ENCODE measurements around the gene PSME2. TPM values are rescaled to one million over a fixed set of nuclear protein-coding genes. Genes with fewer than 3 reads are reported as not detected.

PSME2 gene
- polyA plus RNA-seq, 1 donor from 2014 or later = 328 TPM

DNA sequence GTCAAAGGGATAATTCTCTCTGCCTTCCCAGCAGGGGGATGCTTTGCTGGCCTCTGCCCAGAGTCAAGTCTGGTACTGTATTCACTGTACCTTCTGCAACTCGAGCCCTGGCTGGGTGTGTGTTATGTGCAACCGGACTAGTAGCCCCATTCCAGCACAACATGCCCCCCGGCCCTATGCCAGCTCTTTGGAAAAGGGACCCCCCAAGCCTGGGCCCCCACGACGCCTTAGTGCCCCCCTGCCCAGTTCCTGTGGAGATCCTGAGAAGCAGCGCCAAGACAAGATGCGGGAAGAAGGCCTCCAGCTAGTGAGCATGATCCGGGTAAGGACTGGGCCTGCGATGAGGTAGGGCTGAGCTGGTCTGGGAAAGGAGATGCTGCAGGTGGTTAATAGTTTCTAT lies 4.2 kb upstream of the PSME2 start:
- Mint-ChIP-seq H3K27ac (no peak overlapping the region), H3K4me1 (peaks cover 17 to 21% (median 17%) of the 10 kb centered on the region in 3 donors), H3K4me3 (peak overlapping the region in 2 of 4 donors; percentile 21 to 67), H3K36me3 (no peaks in the 10 kb centered on the region), H3K27me3 (no peaks in the 10 kb centered on the region), H3K9me3 (no peaks in the 10 kb centered on the region)

- H3K4me3 Mint-ChIP-seq = peak overlapping the region in 2 of 4 donors; percentile 60 to 98
- H3K27ac Mint-ChIP-seq = no peak overlapping the region
Measured at GRCh38 chr14:24150061-24150460, 3.7 kb upstream of the PSME2 start.

DNA sequence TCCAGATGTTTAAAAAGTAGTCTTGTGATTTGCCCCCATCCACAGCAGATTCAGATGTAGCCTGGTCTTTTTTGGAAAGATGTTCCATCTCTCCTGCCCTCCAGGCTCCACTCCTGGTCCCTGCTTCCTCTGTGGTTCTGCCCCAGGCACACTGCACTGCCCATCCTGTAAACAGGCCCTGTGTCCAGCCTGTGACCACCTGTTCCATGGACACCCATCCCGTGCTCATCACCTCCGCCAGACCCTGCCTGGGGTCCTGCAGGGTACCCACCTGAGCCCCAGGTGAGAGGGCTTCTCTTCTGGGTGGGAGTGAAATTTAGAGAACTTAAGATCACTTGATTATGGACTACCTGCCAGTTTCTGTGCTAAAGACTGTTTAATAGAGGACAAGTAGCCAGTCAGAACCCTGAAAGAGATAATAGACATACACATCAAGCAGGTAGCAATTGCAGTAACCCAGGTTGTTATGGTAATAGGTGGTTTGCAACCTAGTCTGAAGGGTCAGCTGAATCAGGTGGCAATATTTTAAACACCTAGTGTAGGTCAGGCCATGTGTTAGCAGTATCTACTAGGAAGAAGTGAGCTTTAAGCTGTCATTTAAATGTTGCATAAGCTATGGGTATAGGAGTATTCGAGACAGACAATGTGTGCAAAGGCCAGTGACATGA lies 3.0 kb upstream of the PSME2 start:
- Mint-ChIP-seq H3K9me3 (no peaks in the 10 kb centered on the region), H3K36me3 (peaks cover 1% of the 10 kb centered on the region), H3K27ac (peak overlapping the region in 1 of 3 donors; percentile 63), H3K4me1 (peaks cover 18 to 26% (median 20%) of the 10 kb centered on the region in 3 donors), H3K27me3 (no peaks in the 10 kb centered on the region), H3K4me3 (peak overlapping the region in 2 of 4 donors; percentile 65 to 98)

More at GRCh38 chr14:24150061-24150460, 3.7 kb upstream of the PSME2 start:
- Mint-ChIP-seq H3K27me3 (no peaks in the 10 kb centered on the region), H3K36me3 (no peaks in the 10 kb centered on the region), H3K9me3 (no peaks in the 10 kb centered on the region), H3K4me1 (peaks cover 18 to 26% (median 20%) of the 10 kb centered on the region in 3 donors)

DNA sequence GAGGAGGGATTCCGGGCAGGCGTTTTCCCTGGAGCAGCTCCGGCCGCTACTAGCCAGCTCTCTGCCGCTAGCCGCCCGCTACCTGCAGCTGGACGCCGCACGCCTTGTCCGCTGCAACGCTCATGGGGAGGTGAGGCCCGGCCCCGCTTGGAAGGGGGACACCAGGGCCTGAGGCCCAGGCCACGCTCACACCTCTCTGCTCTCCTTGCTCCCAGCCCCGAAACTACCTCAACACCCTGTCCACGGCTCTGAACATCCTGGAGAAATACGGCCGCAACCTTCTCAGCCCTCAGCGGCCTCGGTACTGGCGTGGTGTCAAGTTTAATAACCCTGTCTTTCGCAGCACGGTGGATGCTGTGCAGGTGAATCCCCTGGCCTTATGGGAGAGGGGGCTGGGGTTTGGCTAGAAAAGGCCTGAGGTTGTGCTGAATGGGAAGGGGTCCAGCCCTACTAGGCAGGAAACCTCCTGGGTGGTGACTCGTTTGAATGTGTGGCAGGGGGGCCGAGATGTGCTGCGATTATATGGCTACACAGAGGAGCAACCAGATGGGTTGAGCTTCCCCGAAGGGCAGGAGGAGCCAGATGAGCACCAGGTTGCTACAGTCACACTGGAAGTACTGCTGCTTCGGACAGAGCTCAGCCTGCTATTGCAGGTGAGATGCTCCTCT lies 1.5 kb upstream of the PSME2 start:
- Mint-ChIP-seq H3K9me3 (no peaks in the 10 kb centered on the region), H3K36me3 (peaks cover 3% of the 10 kb centered on the region), H3K4me1 (peaks cover 18 to 28% (median 22%) of the 10 kb centered on the region in 3 donors), H3K4me3 (peak overlapping the region; percentile 93 to 99 (median 98)), H3K27me3 (no peaks in the 10 kb centered on the region), H3K27ac (peak overlapping the region; percentile 63 to 94 (median 93))

DNA sequence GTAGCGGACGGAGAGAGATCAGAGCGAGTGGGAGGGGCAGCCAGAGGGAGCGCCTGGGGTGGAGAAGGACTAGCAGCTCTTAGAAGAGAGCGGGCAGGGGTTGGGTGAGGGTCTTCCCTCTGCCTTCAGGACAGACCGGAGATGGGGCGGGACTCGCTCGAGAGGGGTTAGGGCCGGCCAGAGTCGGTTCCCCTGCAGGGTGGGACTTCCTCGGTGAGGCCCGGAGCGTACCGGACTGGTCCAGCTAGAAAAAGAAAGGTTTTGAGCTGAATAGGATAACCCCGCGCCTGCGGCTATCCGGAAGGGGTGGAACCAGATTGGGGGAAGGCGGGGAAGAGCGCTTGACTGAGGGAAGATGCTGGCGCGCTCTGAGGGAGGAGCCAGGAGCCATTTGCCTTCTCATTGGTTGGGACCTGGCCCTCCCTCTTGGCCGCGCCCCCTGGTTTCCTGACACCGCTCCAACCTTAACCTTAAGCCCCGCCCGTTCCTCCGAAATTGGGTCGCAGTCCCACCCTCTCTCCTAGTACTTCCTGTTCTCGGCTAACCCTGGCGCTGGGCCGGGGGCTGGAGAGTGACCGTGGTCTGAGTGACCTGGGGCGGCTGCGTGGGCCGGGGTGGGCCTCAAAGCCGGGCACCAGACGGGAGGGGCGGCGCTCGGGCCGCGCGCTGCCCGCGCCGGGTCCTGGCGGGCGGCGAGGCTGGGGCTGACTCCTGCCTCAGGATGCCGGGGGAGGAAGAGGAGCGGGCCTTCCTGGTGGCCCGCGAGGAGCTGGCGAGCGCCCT lies 759 bp upstream of the PSME2 start, which contains the start of gene RNF31:
RNF31 (plus strand) TSS at position 521 of the 783 bp plus-strand sequence; CDS start at position 722, 201 bp downstream.
- Mint-ChIP-seq H3K9me3 (no peaks in the 10 kb centered on the region), H3K27me3 (no peaks in the 10 kb centered on the region), H3K36me3 (peaks cover 3% of the 10 kb centered on the region), H3K4me3 (peak within 1 kb of the TSS; percentile 97 to 99 (median 98)), H3K27ac (peak within 1 kb of the TSS; percentile 94 to 98 (median 95)), H3K4me1 (peaks cover 18 to 30% (median 22%) of the 10 kb centered on the region in 3 donors)

DNA sequence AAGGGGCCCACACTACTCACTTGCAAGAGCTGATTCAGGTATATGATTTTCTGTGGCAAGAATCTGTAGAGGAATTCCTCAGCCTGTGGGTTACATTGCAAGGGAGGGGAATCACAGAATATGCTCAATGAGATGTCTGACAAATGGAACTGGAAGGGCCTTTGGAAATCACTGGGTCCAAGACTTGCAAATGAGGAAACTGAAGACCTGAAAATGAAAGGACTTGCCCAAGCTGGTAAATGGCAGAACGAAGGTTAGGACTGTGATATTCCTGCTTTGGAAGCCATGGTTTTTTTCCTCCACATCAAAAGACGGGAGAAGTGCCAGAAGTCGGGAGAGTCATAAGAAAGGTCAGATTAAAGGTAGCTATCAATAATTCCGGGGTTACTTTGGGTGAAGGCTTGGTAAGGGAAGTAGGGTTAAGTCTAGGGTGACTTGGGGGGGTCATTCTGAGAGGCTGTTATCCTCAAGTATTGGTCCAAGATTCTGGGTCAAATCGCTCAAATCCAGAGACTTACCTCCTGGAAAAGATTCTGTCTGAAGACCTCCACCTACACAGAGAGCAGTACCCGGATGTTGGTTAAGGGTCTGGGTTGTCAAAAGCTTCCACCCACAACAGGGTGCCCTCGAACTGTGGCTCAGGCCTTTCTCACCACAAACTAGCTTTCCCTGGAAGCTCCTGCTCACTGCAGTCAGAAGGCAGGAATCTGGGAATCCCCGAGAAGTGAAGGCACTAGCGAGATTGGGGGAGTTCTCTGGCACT lies 539 bp downstream of the PSME2 start:
- Mint-ChIP-seq H3K27ac (peak overlapping the region; percentile 94 to 98 (median 95)), H3K9me3 (no peaks in the 10 kb centered on the region), H3K4me3 (peak overlapping the region; percentile 97 to 99 (median 98)), H3K4me1 (peaks cover 24 to 32% (median 26%) of the 10 kb centered on the region in 3 donors), H3K27me3 (no peaks in the 10 kb centered on the region), H3K36me3 (peaks cover 3% of the 10 kb centered on the region)

GRCh38 chr14:24145219-24145618 lies 1.2 kb downstream of the PSME2 start:
- no peak overlapping the region for H3K27ac Mint-ChIP-seq
- peaks cover 26 to 34% (median 27%) of the 10 kb centered on the region in 3 donors for H3K4me1 Mint-ChIP-seq
- peaks cover 3% of the 10 kb centered on the region for H3K36me3 Mint-ChIP-seq
- no peaks in the 10 kb centered on the region for H3K27me3 Mint-ChIP-seq
- H3K9me3 Mint-ChIP-seq = no peaks in the 10 kb centered on the region
- H3K4me3 Mint-ChIP-seq = peak overlapping the region; percentile 97 to 99 (median 98)

- Mint-ChIP-seq H3K36me3 (peaks cover 3% of the 10 kb centered on the region), H3K4me1 (peaks cover 26 to 36% (median 31%) of the 10 kb centered on the region in 3 donors), H3K4me3 (peak overlapping the region in 1 of 4 donors; percentile 98), H3K9me3 (no peaks in the 10 kb centered on the region), H3K27ac (peak overlapping the region in 2 of 3 donors; percentile 52 to 80), H3K27me3 (no peaks in the 10 kb centered on the region)
Measured at GRCh38 chr14:24144451-24144850, 2.0 kb downstream of the PSME2 start.

DNA sequence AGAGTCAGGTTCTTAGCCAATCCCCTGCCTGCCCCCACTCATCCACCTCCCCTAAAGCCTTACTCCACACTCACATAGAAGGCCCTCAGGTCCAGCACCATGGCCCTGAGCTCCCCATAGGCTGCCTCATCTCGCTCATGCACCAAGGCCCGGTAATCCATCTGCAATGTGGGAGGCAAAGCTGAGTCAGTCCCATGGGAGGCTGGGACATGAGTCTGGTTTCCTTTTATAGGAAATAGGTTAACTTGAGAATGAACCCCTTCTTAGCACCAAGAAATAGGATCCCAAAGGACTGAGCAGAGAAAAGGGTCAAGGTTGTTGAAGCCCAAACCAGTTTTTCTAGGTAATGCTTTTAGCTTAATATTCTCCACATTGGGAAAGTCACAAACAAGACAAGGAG lies 2.9 kb downstream of the PSME2 start:
- Mint-ChIP-seq H3K36me3 (peaks cover 3% of the 10 kb centered on the region), H3K27ac (peak overlapping the region in 1 of 3 donors; percentile 52), H3K27me3 (no peaks in the 10 kb centered on the region), H3K9me3 (no peaks in the 10 kb centered on the region), H3K4me3 (peak overlapping the region in 2 of 4 donors; percentile 37 to 98), H3K4me1 (peaks cover 24 to 39% (median 31%) of the 10 kb centered on the region in 3 donors)

DNA sequence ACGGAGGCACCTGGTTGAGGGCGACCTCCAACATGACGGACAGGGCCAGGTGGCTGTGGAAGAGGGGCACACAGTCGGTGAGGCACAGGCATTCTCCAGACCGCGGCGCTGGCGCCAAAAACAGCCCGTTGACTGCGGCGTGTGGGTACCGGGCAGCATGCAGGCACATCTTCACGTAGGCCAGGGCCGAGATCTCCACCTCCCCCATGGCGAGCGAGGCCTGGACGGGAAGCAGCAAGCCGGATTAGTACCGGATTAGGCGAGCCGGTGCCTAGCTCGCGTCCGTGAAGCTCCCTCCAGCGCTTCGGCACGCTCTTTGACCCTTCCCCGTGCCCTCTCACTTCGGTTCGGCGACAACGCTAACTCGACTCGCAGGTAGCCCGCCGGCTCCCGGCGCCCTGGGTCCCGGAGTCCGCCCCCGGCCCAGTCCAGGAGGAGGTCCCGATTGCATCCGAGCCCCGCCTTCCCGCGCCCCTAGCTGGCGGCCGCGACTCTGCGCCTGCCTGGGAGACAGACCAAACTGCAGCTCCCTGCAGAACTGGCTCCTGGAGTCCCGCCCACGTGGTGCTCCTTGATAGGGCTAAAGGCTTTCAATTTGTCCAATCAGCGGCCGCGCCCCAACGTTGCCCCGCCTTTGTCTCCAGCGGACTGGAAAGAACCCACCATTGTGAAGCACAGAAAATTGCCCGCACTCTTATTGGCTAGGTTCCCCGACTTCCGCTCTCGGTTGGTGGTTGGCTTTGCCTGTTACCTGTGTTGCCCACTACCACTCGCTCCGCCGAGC lies 5.1 kb downstream of the PSME2 start, which contains the start of gene EMC9:
EMC9 (minus strand) TSS at position 495 of the 784 bp plus-strand sequence; CDS start at position 208, 287 bp downstream.
- Mint-ChIP-seq H3K4me1 (peaks cover 20 to 45% (median 33%) of the 10 kb centered on the region in 3 donors), H3K27ac (peak within 1 kb of the TSS; percentile 84 to 95 (median 93)), H3K36me3 (peaks cover 6% of the 10 kb centered on the region), H3K4me3 (peak within 1 kb of the TSS; percentile 91 to 98 (median 95)), H3K9me3 (no peaks in the 10 kb centered on the region), H3K27me3 (no peaks in the 10 kb centered on the region)

- Mint-ChIP-seq H3K9me3 (no peaks in the 10 kb centered on the region), H3K27me3 (no peaks in the 10 kb centered on the region), H3K4me1 (peaks cover 19 to 38% (median 25%) of the 10 kb centered on the region in 3 donors), H3K27ac (peak overlapping the region; percentile 71 to 87 (median 72)), H3K4me3 (peak overlapping the region; percentile 41 to 98 (median 85)), H3K36me3 (peaks cover 5% of the 10 kb centered on the region)
Measured at GRCh38 chr14:24139272-24139934, 7.0 kb downstream of the PSME2 start.

- Mint-ChIP-seq H3K27me3 (no peaks in the 10 kb centered on the region), H3K27ac (peak overlapping the region in 2 of 3 donors; percentile 78 to 87), H3K4me1 (peaks cover 19 to 36% (median 24%) of the 10 kb centered on the region in 3 donors), H3K4me3 (peak overlapping the region; percentile 36 to 98 (median 75)), H3K36me3 (peaks cover 3% of the 10 kb centered on the region), H3K9me3 (no peaks in the 10 kb centered on the region)
Measured at GRCh38 chr14:24138396-24139271, 7.8 kb downstream of the PSME2 start.
